Lung (tissue), 12 donors: ENCODE data around the gene IGFBP5. TPM values are rescaled to one million over a fixed set of nuclear protein-coding genes. Genes with fewer than 3 reads are reported as not detected.

ENCODE experiments used
- ATAC-seq: fragments of 200-7000 bp; cut with Tn5 transposase; one replicate; pipeline ENCODE4 v1.9.1; 2020; ENCODE audit warnings: moderate number of reproducible peaks; ENCODE audit not compliant: insufficient read depth, low FRiP score
- DNase-seq, 3 donors: peaks; one replicate each; pipeline ENCODE4 v3.0.0-alpha.2; 2013 to 2017
- H3K27ac ChIP-seq, 2 donors: one replicate each; pipeline ENCODE4 v1.5.1; 2013; ENCODE audit warnings: mild to moderate bottlenecking in 2 of 2, moderate library complexity in 2 of 2, control low read depth in 1 of 2, inconsistent platforms in 1 of 2, low read depth in 1 of 2, low read length in 1 of 2
- H3K27me3 ChIP-seq, 3 donors: one replicate each; pipeline ENCODE4 v1.5.1; 2013; ENCODE audit warnings: low read length in 2 of 3; ENCODE audit not compliant: control insufficient read depth in 3 of 3, insufficient read depth in 3 of 3
- H3K36me3 ChIP-seq, 4 donors: one replicate each; pipeline ENCODE4 v1.5.1; 2013; ENCODE audit warnings: low read length in 4 of 4, mild to moderate bottlenecking in 1 of 4, moderate library complexity in 1 of 4; ENCODE audit not compliant: control insufficient read depth in 4 of 4, insufficient read depth in 4 of 4
- H3K4me1 ChIP-seq, 5 donors: one replicate each; pipeline ENCODE4 v1.5.1; 2013; ENCODE audit warnings: low read length in 5 of 5, mild to moderate bottlenecking in 2 of 5, moderate library complexity in 1 of 5; ENCODE audit not compliant: control insufficient read depth in 5 of 5, insufficient read depth in 5 of 5
- H3K4me3 ChIP-seq: one replicate; pipeline ENCODE4 v1.5.1; 2013; ENCODE audit warnings: mild to moderate bottlenecking, control low read depth, moderate library complexity
- H3K9ac ChIP-seq, 2 donors: one replicate each; pipeline ENCODE4 v1.5.1; 2013; ENCODE audit warnings: low read length in 2 of 2, control low read depth in 1 of 2; ENCODE audit not compliant: insufficient read depth in 1 of 2
- H3K9me3 ChIP-seq, 4 donors: one replicate each; pipeline ENCODE4 v1.5.1; 2013; ENCODE audit warnings: low read length in 3 of 4, mild to moderate bottlenecking in 1 of 4, moderate library complexity in 1 of 4; ENCODE audit not compliant: control insufficient read depth in 4 of 4, insufficient read depth in 3 of 4
- CTCF ChIP-seq: IDR thresholded peaks from 2 replicates; pipeline ENCODE4 v1.5.1; 2012; ENCODE audit warnings: mild to moderate bottlenecking; ENCODE audit errors: control extremely low read depth, extremely low read depth
- WGBS, 2 donors: extraction: QIAGEN DNeasy Blood & Tissue Kit; methylation state at CpG; one replicate each; pipeline ENCODE4 v1.1.7; 2013; 5-methylcytosine and 5-hydroxymethylcytosine counted together
- polyA plus RNA-seq, 2 donors: library from polyadenylated mRNA; stranded (reverse); fragments of 200-250 nt; gene quantifications; one replicate each; pipeline ENCODE4 v1.2.1, GENCODE V29; 2013
- total RNA-seq, 2 donors: library from RNA; depleted of rRNA in 1 of 2; stranded (reverse); fragments of >200 nt in 1 of 2; gene quantifications; one replicate each; pipeline ENCODE4 v1.2.1, GENCODE V29; 2014 to 2021
- donor health status: control.
- donor health status: control.
- donor health status: Bipolar disorder and iron deficiency.
- donor health status: healthy.
- donor health status: DM: yes; HTN: yes; CAD: no.

Gene IGFBP5
- total and polyA plus RNA-seq, 4 donors = 22.2 to 196 (median 86.8) TPM

DNA sequence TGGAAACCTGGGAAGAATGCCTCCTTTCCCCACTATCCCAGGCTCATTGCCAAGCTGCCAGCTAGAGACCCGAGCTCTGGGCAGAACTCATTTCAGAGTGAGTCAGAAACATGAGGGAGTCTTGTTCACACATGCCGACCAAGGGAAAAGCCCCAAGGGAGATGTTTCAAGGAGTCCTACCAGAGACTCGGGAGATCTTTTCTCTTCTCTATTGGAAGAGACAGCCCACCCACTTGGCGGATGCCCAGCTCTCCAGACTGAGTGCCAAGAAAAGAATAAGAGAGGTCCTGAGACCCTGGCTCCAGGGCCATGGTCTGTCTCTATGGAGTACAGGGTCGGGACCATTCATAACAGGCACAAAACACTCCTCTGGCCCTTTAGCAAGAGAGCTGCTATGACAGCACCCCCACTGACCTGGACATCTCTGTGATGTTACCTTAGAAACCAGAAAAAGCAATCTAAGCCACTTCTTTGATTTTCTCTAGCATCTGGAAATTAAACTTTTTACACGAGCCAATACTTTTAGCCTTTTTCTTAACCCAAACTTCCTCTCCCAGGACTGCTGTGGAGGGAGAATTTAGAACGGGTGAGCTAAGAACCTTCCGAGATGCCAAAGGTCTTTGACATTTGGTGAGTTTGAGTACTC is 18.5 kb upstream of the IGFBP5 start:
- no peaks in the 10 kb centered on the region for H3K27me3 ChIP-seq
- H3K9ac ChIP-seq = no peak overlapping the region
- 73 to 86% methylated on average over 8 of the region's 8 CpGs for WGBS, 2 donors
- no peak for ATAC-seq
- H3K4me3 ChIP-seq = no peak overlapping the region
- DNase-seq = peak in 1 of 3 donors; percentile 33
- peaks cover 0 to 2% (median 0%) of the 10 kb centered on the region in 4 donors for H3K9me3 ChIP-seq
- H3K4me1 ChIP-seq = peaks cover 0 to 18% (median 3%) of the 10 kb centered on the region in 5 donors
- no peak overlapping the region for H3K27ac ChIP-seq
- TF ChIP-seq CTCF = no peak
- H3K36me3 ChIP-seq = no peaks in the 10 kb centered on the region

DNA sequence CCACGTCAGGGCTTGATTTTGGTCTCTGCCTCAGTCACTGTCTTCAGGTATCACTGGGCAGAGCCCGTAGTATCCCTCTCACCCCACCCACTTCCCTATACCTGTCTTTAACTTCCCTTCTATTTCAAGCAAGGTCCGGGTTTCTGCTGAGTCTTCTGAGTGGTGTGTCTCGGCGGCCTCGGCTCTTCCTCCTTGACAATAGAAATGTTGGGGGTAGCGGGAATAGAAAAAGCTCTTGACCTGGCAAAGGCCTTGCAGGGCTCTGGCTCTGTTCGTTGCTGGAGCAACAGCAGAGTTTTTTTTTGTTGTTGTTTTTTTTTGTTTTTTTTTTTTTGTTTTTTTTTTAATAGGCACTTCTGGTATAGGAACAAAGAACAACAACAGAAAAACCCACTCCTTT is 16.0 kb upstream of the IGFBP5 start:
- Histone ChIP-seq H3K27ac (no peak overlapping the region), H3K36me3 (no peaks in the 10 kb centered on the region), H3K4me3 (no peak overlapping the region), H3K4me1 (peaks cover 0 to 18% (median 3%) of the 10 kb centered on the region in 5 donors), H3K27me3 (no peaks in the 10 kb centered on the region), H3K9me3 (peaks cover 0 to 4% (median 1%) of the 10 kb centered on the region in 4 donors), H3K9ac (peak overlapping the region in 1 of 2 donors; percentile 54)
- DNase-seq = peak in 2 of 3 donors; percentile 19 to 42
- no peak for TF ChIP-seq CTCF
- 75 to 79% methylated on average over 8 of the region's 8 CpGs for WGBS, 2 donors
- ATAC-seq = no peak

- Histone ChIP-seq H3K9ac (peak overlapping the region in 1 of 2 donors; percentile 54), H3K9me3 (peaks cover 0 to 4% (median 1%) of the 10 kb centered on the region in 4 donors), H3K36me3 (no peaks in the 10 kb centered on the region), H3K27ac (no peak overlapping the region), H3K4me3 (no peak overlapping the region), H3K27me3 (no peaks in the 10 kb centered on the region), H3K4me1 (peaks cover 0 to 18% (median 3%) of the 10 kb centered on the region in 5 donors)
- DNase-seq (peak; percentile 60 to 76 (median 75)), ATAC-seq (no peak)
- no peak for TF ChIP-seq CTCF
- 76 to 89% methylated on average over 11 of the region's 11 CpGs for WGBS, 2 donors
Observed at GRCh38 chr2:216710551-216711301, 15.4 kb upstream of the IGFBP5 start.
